GM19372 (cell line): Measurements from ENCODE around the gene SLC35A3.
"Not testable (repeated sequence)": the region's sequence is repeated elsewhere in the genome, so short reads cannot be mapped to it uniquely, and the experiment has no call there.

Source experiments
- ATAC-seq: cut with Tn5 transposase; IDR thresholded peaks from one replicate; pipeline ENCODE4 v1.9.1; 2021; ENCODE audit warnings: mild to moderate bottlenecking, low read depth, moderate library complexity; ENCODE audit not compliant: unreplicated experiment

Gene SLC35A3

DNA sequence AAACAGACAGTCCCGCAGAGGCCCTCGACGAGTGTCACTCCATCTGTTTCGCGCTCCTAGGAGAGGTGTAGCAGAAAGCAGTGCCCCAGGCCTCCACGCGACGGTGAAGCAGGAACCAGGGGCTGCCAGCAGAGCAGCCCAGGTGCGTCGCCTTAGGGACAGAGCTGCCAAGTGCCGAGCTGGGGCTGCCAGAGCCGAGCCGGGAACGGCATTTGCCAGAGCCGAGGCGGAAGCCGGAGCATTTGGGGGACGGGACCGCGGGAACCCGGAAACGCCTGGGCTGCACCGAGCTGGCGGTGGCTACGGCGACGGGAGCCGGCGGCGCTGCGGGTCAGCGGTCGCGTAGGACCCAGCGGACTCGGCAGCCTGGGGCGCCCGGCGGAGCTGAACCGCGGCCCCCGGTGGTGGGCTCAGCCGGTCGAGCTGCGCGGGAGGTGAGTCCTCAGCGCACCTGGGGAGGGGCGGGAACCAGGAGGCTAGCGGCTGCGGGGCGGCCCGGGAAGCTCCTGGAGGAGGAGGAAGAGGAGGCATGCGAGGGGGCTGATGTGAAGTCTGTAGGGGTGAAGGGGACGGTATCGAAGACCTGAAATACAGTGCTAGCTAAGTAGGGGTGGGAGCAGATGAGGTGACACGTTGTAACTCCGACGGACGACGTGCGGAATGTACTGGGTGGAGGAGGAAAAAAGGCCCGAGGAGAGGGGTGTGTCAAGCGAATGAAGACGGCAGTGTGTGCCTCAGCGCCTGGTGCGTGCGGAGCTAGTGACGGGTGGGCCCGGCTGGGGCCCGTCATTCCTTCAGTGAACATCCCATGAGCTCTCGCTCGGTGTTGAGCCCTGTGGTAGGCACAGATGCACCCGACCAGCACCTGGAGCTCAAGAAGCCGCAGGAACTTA is at the start of gene SLC35A3:
Gene SLC35A3 (plus strand): TSS at position 268 of the 893 bp plus-strand sequence. CDS start 23,559 bp downstream, outside the sequence.
- ATAC-seq = peak; percentile 89

- ATAC-seq = no peak
Observed at GRCh38 chr1:99934801-99935200, 35.0 kb upstream of the SLC35A3 start.

- no peak for ATAC-seq
Observed at GRCh38 chr1:99935534-99935933, 34.3 kb upstream of the SLC35A3 start.

DNA sequence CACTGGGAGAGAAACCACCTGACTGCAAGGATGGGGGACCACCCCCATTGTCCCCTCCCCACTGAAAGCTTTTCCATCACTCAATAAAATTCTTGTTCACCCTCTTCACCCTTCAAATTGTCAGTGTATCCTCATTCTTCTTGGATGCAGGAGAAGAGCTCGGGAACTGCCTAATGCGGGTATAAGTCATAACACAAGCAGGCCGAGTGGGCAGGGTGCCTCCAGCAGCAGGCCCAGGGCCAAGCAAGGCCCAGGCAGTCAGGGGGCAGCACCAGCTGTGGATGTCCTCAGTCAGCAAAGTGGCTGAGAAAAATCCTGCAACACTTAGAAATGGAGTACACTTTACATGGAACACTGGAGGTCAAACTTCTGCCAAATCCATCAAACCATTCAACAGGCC is 33.7 kb upstream of the SLC35A3 start:
- no peak for ATAC-seq

GRCh38 chr1:99942723-99943122 is 27.1 kb upstream of the SLC35A3 start:
- ATAC-seq = no peak

GRCh38 chr1:99943223-99943794 is 26.5 kb upstream of the SLC35A3 start:
- ATAC-seq = no peak

- no peak for ATAC-seq
Observed at GRCh38 chr1:99944192-99944591, 25.6 kb upstream of the SLC35A3 start.

GRCh38 chr1:99945174-99945573 is 24.6 kb upstream of the SLC35A3 start:
- no peak for ATAC-seq

DNA sequence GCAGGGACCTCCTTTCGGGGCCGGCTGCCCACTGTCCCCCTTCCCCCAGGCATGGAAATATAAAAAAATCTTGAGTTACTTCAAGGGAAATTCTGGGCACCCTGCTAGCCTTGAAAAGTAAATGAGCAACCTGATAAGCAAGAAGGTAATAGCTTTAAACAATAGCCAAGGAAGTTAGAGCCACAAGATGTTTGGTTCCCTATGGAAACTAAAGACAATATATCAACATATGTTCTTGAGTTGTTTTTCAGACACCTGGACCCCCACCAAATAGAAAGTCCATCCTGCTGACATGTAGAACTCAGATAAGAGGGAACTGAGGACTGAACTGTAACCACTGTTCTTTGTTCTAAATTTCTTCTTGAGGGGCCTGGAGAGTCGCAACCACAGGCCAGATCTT is 19.3 kb upstream of the SLC35A3 start:
- no peak for ATAC-seq

DNA sequence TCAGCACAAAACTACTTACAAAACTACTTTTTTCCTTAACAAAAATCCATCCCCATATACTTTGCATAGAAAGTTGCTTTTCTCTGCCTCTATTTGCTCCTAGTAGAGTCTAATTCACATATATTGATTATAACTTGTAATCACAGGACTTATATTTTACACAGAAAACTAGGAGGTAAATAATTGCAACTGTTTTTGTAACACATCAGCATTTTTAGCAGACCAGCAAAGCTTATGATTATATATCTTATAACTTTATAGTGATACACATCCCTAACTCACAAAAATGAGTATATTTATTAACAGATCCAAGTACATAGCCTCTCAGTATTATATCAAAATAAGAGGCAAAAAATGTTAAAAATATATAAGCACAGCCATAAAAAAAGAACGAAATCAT is 17.3 kb upstream of the SLC35A3 start:
- no peak for ATAC-seq

DNA sequence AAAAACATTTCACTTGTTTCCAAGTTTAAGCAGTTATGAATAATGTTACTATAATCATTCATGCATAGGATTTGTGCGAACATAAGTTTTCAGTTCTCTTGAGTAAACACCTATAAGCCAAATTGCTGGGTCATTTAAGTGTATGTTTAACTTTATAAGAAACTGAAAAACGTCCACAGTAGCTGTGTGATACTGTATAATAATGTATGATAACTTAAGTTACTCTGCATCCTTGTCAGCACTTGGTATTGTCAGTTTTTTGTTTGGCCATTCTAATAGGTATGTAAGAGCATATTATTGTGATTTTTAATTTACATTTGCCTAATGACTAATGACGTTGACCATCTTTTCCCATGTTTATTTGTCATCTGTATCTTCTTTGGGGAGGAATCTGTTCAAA is 14.4 kb upstream of the SLC35A3 start:
- no peak for ATAC-seq

DNA sequence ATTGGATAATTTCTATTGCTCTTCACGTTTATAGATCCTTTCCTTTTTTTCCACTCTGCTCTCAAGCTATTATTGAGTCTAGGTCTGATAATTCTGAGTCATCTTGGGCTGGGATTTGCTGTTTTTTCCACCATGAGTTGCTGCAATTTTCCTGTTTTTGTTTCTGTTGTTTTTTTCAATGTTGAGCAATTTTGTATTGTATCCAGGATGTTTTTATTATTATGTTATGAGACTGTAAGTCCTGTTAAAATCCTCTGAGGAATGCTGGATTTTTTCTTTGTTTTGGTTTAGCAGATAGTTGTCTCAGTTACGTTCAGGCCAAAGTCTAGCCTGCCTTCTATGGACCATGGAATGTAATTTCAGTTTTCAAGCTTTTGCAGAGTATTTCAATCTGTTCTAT is 13.0 kb upstream of the SLC35A3 start:
- ATAC-seq = no peak

GRCh38 chr1:99957818-99958217 is 12.0 kb upstream of the SLC35A3 start:
- ATAC-seq = no peak

DNA sequence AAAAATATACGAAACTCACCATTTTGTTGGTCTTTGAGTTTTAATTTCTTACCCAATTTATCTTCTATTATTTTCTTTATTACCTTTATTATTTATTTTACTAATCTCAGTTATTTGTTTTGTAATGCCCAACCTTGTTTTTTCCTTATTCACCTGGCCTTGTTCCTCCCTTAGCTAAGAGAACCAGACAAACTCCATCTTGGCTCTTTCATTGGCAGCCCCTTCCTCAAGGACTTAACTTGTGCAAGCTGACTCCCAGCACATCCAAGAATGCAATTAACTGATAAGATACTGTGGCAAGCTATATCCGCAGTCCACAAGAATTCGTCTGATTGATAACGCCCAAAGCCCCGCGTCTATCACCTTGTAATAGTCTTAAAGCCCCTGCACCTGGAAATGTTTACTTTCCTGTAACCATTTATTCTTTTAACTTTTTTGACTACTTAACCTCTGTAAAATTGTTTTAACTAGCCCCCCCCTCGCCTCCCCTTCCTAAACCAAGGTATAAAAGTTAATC is 10.5 kb upstream of the SLC35A3 start:
- not testable (repeated sequence) for ATAC-seq

GRCh38 chr1:99960260-99960659 is 9.5 kb upstream of the SLC35A3 start:
- ATAC-seq = not testable (repeated sequence)

- ATAC-seq = no peak
Observed at GRCh38 chr1:99963041-99963795, 6.6 kb upstream of the SLC35A3 start.

DNA sequence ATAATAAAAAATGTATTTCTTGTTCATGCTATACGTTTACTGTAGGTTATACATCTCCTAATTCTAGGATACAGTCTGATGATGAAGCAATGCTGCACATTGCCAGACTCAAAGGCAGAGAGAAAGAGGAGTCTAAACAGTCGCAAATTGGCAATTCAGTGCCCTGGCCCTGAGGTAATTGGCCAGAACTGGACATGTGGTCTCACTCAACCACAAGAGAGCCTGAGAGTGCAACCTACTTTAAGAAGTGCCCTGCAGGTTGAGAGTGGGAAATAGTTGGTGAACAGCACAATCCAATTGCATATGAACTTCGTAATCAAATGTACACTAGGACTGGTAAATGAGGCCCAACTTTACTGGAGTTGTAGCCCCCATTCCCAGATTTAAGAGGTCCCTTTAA is 5.0 kb upstream of the SLC35A3 start:
- no peak for ATAC-seq

DNA sequence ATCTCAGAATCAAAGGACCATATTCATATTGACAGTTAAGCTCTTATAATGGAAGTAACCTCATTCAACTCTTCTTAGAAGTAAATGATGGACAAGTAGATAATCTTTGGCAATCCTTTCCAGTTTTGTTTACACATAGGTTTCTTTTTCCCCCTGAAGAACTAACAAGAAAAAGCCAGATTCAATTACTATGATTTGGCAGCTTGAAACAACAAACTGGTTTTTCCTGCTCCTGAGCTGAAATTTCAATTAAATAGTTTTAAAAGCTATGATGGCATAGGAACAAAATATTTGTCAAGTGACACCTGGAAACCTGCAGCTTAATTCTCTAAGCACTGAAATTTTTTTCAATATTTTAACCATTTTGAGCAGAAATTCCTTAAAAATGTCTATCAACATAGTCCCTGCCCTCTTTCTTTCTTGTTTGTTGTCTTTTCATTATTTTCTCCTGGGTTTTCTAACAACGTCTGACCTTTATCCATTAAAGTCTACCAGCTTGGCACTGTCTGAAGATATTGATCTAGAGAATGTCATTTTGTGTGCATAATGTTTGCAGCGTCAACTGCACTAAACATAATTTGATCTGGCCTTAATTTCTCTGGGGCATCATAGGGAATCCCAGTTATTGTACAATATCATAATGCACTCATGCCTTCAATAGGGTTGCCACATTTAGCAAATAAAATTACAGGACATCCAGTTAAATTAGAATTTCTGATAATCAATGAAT is 4.0 kb upstream of the SLC35A3 start:
- ATAC-seq = no peak

GRCh38 chr1:99968214-99968613 is 1.6 kb upstream of the SLC35A3 start:
- ATAC-seq = no peak

- ATAC-seq = peak; percentile 8
Observed at GRCh38 chr1:99969260-99969728, 502 bp upstream of the SLC35A3 start.
